Measurements from ENCODE around the gene IDI2. TPM values are rescaled to one million over a fixed set of nuclear protein-coding genes. Genes with fewer than 3 reads are reported as not detected.

The IDI2 gene
- total RNA-seq, 1 donor from 2014 or later = not detected

Other genes with a start within 250 kb of the IDI2 start
- 72.9 TPM for gene LARP4B, start 94.2 kb downstream of the IDI2 start, total RNA-seq
- 27.8 TPM for gene GTPBP4, start 37.4 kb downstream of the IDI2 start, total RNA-seq
- gene IDI1, start 23.3 kb upstream of the IDI2 start, total RNA-seq = 15.8 TPM
- gene WDR37, start 30.5 kb upstream of the IDI2 start, total RNA-seq = 35.0 TPM

Data from left ventricle myocardium superior (tissue), 1 donor.